Central memory CD8-positive, alpha-beta T cell (primary cell): ENCODE results near the gene INPP5D.

ENCODE experiments used
- ATAC-seq: fragments of 150-1000 bp; cut with Tn5 transposase; replicated peaks from 2 replicates; pipeline ENCODE4 v1.10.0; 2022; ENCODE audit warnings: mild to moderate bottlenecking, moderate FRiP score, moderate number of reproducible peaks; ENCODE audit not compliant: poor library complexity, severe bottlenecking; ENCODE audit errors: extremely low read depth
- DNase-seq, 2 donors: peaks; one replicate each; pipeline ENCODE4 v3.0.0; 2021; ENCODE audit warnings: low spot score in 2 of 2
- H3K27ac Mint-ChIP-seq: one replicate; pipeline ENCODE4 v1.8.0; 2022; ENCODE audit warnings: low read depth, mild to moderate bottlenecking, moderate library complexity, mixed read lengths
- H3K27me3 Mint-ChIP-seq: one replicate; pipeline ENCODE4 v1.8.0; 2022; ENCODE audit warnings: mixed read lengths
- H3K36me3 Mint-ChIP-seq: one replicate; pipeline ENCODE4 v1.8.0; 2022; ENCODE audit warnings: mild to moderate bottlenecking, moderate library complexity, mixed read lengths; ENCODE audit not compliant: insufficient read depth
- H3K4me1 Mint-ChIP-seq: one replicate; pipeline ENCODE4 v1.8.0; 2022; ENCODE audit warnings: mixed read lengths
- H3K4me3 Mint-ChIP-seq: one replicate; pipeline ENCODE4 v1.8.0; 2022; ENCODE audit warnings: mild to moderate bottlenecking, moderate library complexity, mixed read lengths
- H3K9me3 Mint-ChIP-seq: one replicate; pipeline ENCODE4 v1.8.0; 2022; ENCODE audit warnings: mixed read lengths

The INPP5D gene

DNA sequence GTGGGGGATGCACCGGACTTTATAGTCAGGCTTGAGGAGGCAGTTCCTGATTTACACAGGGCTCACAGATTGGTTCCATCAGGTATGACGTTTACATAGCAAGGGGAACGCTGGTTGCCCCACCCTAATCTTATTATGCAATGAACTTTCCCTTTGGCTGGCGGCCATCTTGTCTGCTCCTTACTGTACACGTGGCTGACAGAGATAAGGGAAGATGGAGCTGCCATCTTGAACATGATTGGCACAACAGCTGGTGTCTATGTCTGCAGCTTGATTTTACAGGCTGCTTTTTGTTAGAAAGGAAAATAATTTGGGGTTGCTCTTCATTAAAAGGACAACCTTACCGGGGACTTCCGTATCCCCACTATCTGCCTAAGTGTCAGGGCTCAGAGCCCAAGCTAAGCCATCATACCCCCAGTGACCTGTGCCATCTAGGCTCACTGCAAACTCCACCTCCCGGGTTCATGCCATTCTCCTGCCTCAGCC, 157.8 kb downstream of the INPP5D start:
- Mint-ChIP-seq H3K27me3 (no peaks in the 10 kb centered on the region), H3K27ac (no peak overlapping the region), H3K4me1 (no peaks in the 10 kb centered on the region), H3K36me3 (peaks cover 4% of the 10 kb centered on the region), H3K9me3 (no peaks in the 10 kb centered on the region), H3K4me3 (no peak overlapping the region)
- ATAC-seq (no peak), DNase-seq (no peak)

DNA sequence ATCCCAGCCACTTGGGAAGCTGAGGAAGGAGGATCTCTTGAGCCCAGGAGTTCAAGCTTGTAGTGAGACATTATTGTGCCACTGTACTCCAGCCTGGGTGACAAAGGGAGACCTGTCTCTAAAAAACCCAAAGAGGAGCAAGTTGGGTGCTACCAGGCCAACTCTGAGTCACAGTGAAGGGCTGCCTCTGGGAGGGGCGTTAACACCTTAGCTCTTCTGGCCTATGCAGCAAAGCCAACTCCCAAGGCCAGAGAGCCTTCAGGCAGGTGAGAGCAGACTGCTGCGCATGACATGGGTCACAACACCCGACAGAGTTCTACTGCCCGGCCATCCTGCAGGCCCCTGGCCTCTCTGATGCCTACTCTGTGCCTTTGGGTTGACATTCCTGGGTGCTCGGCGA, 158.7 kb downstream of the INPP5D start:
- Mint-ChIP-seq H3K27me3 (no peaks in the 10 kb centered on the region), H3K27ac (no peak overlapping the region), H3K4me1 (no peaks in the 10 kb centered on the region), H3K4me3 (no peak overlapping the region), H3K9me3 (no peaks in the 10 kb centered on the region), H3K36me3 (no peaks in the 10 kb centered on the region)
- ATAC-seq (no peak), DNase-seq (no peak)

DNA sequence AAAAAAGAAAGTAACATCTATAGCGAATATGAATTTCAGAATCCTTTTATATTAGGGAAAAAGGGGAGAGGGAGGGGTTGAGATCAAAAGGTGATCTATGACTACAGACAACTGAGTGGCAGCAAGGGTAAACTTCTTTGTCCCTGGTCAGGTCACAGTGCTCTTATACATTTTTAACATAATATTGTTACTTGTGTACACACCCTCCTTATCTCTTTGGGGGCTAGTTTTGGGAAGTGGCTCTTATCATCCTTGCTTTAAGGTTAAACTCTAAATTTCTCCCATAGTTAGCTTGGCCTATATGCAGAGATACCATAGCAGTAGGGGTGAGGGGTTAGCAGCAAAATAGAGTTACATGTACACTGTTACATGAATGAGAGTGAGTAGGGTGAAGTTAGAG, 159.7 kb downstream of the INPP5D start:
- Mint-ChIP-seq H3K27ac (no peak overlapping the region), H3K9me3 (no peaks in the 10 kb centered on the region), H3K27me3 (no peaks in the 10 kb centered on the region), H3K36me3 (no peaks in the 10 kb centered on the region), H3K4me3 (no peak overlapping the region), H3K4me1 (no peaks in the 10 kb centered on the region)
- ATAC-seq (no peak), DNase-seq (no peak)

DNA sequence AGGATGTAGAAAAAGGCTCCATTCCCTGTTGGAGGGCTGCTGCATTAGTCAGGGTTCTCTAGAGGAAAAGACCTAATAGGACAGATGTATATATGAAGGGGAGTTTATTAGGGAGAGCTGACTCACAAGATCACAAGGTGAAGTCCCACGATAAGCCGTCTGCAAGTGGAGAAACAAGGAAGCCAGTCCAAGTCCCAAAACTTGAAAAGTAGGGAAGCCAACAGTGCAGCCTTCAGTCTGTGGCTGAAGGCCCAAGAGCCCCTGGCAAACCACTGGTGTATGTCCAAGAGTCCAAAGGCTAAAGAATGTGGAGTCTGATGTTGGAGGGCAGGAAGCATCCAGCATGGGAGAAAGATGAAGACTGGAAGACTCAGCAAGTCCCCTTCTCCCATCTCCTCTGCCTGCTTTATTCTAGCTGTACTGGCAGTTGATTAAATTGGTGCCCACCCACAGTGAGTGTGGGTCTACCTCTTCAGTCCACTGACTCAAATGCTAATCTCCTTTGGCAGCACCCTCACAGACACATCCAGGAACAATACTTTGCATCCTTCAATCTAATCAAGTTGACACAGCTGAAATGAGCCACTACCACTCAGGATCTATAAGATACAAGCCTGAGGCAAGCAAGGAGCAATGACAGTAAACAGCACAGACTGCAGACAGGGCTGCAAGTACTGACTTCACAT, 161.4 kb downstream of the INPP5D start:
- H3K9me3 Mint-ChIP-seq = no peaks in the 10 kb centered on the region
- H3K4me3 Mint-ChIP-seq = no peak overlapping the region
- ATAC-seq (no peak), DNase-seq (no peak)
- H3K4me1 Mint-ChIP-seq = no peaks in the 10 kb centered on the region
- no peaks in the 10 kb centered on the region for H3K27me3 Mint-ChIP-seq
- no peak overlapping the region for H3K27ac Mint-ChIP-seq
- H3K36me3 Mint-ChIP-seq = peaks cover 3% of the 10 kb centered on the region

DNA sequence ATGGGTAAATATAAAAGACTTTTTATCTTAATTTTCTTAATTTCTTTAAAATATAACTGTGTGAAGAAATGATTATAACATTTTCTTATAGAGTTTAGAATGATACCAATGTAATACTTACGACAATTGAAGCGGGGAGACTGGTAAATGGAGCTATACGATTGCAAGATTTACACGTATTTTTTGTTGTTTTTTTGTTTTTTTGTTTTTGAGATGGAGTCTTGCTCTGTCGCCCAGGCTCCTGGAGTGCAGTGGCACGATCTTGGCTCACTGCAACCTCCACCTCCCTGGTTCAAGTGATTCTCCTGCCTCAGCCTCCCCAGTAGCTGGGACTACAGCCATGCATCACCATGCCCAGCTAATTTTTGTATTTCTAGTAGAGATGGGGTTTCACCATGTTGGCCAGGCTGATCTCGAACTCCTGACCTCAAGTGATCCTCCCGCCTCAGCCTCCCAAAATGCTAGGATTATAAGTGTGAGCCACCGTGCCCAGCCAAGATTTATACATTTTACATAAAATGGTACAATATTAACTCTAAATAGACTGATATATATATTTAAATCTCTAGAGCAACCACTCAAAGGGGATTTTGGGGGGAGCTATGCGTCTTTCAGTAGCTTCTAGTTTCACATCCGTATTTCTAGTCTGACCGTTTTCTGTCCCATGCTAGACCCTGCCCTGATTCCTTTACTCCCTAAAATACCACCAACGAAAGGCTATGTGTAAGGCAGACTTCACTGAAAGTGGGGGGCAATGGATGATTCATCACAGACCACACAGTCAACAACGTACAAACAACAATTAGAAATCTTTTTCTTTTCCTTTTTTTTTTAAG, 163.1 kb downstream of the INPP5D start:
- Mint-ChIP-seq H3K9me3 (no peaks in the 10 kb centered on the region), H3K4me3 (no peak overlapping the region), H3K36me3 (peaks cover 6% of the 10 kb centered on the region), H3K4me1 (no peaks in the 10 kb centered on the region), H3K27me3 (no peaks in the 10 kb centered on the region), H3K27ac (no peak overlapping the region)
- ATAC-seq (no peak), DNase-seq (no peak)

DNA sequence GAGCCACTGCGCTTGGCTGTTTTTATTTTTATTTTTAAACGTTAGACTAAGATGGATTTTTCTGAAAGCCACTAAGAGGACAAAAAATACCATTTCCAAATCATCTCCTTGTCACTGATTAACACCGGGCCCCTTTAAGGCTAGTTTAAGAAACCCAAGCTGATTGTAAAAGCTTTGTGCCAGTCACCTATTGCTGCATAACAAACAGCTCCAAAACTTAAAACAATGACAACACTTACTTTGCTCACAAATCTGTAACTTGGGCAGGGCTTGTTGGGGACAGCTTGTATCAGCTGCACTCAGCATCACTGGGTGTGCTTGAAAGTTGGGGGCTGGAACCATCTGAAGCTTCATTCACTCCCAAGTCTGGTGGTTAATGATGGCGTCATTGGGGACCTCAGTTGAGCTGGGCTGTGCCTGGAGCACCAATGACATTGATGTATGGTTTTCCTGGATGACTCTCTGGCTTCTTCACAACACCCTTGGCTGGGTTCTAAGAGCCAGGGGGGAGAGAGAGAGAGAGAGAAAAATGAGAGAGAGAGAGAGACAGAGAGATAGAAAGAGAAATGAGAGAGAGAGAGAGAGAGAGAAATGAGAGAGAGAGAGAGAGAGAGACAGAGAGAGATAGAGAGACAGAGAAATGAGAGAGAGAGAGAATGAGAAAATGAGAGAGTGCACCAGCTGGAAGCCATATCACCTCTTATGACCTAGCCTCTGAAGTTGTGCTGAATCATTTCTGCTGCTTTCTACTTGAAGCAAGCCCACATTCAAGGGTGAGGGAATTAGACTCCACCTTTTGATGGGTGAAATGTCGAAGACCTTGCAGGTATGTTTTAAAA, 165.3 kb downstream of the INPP5D start:
- H3K27ac Mint-ChIP-seq = peak overlapping the region; percentile 5
- H3K4me3 Mint-ChIP-seq = no peak overlapping the region
- DNase-seq (no peak), ATAC-seq (no peak)
- no peaks in the 10 kb centered on the region for H3K4me1 Mint-ChIP-seq
- no peaks in the 10 kb centered on the region for H3K27me3 Mint-ChIP-seq
- H3K9me3 Mint-ChIP-seq = no peaks in the 10 kb centered on the region
- peaks cover 9% of the 10 kb centered on the region for H3K36me3 Mint-ChIP-seq

DNA sequence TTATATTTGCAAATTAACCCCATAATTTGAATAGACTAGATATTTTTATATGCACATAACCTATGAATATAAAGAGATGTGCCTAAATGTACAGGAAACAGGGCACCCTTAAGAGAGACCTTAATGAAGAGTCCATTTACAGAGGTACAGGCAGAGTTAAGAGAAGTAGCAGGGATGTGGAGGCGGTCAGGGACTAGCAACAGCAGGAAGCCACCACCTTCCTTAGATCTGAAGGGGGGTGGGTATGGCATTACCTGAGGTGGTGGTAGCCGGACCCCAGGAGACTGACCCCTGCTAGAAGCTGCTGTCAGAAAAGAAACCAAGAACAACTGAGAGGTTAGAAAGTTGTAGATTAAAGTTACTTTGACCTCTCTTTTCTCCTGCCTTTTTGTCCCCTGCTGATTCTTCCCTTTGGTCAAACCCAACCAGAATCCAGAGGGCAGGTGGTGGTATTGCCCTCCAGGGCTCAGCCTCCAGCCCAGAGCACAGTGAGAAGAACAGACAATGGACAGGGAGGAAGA, 166.4 kb downstream of the INPP5D start:
- Mint-ChIP-seq H3K4me1 (peaks cover 6% of the 10 kb centered on the region), H3K27ac (no peak overlapping the region), H3K36me3 (peaks cover 10% of the 10 kb centered on the region), H3K27me3 (no peaks in the 10 kb centered on the region), H3K4me3 (no peak overlapping the region), H3K9me3 (no peaks in the 10 kb centered on the region)
- DNase-seq (no peak), ATAC-seq (no peak)

DNA sequence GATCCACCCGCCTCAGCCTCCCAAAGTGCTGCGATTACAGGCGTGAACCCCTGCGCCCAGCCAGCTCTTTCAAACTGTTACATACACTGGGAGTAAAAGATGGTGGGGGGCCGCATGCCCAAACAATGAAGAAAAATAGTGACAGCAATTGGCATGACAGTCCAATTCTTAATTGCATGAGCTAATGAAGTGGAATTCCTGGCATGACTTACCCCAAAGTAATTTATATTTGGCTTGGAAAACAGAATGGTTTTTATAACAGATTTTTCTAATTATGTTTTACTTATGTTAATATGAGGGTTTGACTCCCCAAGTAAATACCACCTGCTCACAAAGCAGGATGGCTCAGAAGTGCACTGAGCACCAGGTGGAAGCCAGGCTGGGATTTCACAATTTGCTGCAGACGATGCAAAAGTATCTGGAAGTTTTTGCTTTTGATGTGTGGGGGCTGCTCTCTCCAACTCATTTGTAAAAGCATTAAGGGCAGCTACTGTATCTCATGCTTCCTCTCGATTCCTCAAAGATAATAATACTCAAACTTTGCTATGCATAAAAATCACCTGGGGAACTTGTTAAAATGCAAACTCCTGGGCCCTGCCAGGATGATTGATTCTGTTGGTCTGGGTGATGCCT, 167.3 kb downstream of the INPP5D start:
- DNase-seq (no peak), ATAC-seq (no peak)
- peaks cover 10% of the 10 kb centered on the region for H3K4me1 Mint-ChIP-seq
- peaks cover 10% of the 10 kb centered on the region for H3K36me3 Mint-ChIP-seq
- no peak overlapping the region for H3K27ac Mint-ChIP-seq
- no peak overlapping the region for H3K4me3 Mint-ChIP-seq
- H3K27me3 Mint-ChIP-seq = no peaks in the 10 kb centered on the region
- H3K9me3 Mint-ChIP-seq = no peaks in the 10 kb centered on the region

DNA sequence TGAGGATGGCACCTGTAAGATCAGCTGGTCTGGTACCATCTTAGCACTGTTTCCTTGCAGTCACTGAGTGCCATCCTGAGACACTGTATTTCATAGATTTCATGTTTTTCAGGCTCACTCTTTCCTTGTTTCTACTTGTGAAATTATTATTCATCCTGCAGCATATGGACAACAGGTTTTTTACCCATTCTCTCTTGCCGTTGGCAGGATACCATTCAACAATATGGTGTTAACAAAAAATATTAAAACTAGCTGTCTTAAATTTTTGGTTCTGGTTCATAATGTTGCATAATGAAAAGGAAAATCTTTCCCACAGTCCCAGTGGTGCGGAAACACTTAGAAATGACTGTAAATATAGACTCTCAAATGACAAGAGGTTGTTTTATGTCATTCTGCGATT, 168.2 kb downstream of the INPP5D start:
- no peaks in the 10 kb centered on the region for H3K27me3 Mint-ChIP-seq
- no peak overlapping the region for H3K27ac Mint-ChIP-seq
- H3K4me3 Mint-ChIP-seq = no peak overlapping the region
- ATAC-seq = no peak
- H3K9me3 Mint-ChIP-seq = no peaks in the 10 kb centered on the region
- no peak for DNase-seq
- peaks cover 10% of the 10 kb centered on the region for H3K36me3 Mint-ChIP-seq
- peaks cover 11% of the 10 kb centered on the region for H3K4me1 Mint-ChIP-seq

DNA sequence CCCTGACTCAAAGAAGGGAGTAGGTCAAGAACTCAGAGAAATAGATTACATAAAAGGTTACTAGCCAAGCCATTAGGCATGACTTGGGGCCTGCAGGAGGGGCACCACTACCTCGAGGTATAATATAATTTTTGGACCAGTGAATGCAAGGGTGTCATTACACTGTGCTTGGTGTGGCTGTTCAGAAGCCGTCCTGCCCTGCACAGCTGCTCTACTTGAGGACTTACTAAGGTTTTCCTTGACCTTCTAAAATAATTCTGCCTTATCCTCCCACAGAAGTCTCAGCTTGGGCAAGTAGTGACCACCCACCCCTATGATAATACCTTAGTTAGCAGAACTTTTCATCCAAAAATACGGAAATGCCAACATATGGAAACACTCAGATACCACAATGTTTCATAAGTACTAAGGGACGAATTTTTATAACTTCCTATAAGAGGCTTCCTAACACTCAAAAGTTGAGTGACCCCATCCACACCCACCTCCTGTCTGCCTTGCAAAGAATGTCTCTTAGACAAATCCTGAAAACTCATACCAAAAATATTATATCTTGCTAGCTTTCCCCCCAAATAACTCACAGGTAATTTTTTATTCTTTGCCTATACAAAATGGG, 173.6 kb downstream of the INPP5D start:
- ATAC-seq = no peak
- H3K27ac Mint-ChIP-seq = peak overlapping the region; percentile 29

DNA sequence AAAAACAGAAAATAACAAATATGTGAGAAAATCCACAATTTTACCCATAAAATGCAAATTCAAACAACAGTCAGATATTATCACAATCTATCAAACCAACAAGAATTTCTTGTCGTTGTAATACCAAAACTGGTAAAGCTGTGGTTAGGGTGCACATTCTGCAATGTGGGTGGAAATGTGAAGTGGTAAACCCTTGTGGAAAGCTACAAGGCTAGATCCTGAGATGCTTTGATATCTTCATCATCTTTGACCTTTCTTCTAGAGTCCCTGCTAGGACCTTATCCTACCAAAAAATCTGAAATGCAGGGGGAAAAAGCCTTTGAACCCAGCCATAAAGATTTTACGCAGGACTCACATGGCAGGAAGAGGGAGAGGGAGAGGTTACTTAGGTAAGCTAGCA, 174.1 kb downstream of the INPP5D start:
- Mint-ChIP-seq H3K4me3 (peak overlapping the region; percentile 36), H3K27ac (peak overlapping the region; percentile 29), H3K36me3 (peaks cover 7% of the 10 kb centered on the region), H3K4me1 (peaks cover 44% of the 10 kb centered on the region), H3K27me3 (no peaks in the 10 kb centered on the region), H3K9me3 (no peaks in the 10 kb centered on the region)
- ATAC-seq = peak; percentile 53
- DNase-seq = no peak

More for the DNA sequence above, 173.6 kb downstream of the INPP5D start:
- DNase-seq = no peak
- Mint-ChIP-seq H3K9me3 (no peaks in the 10 kb centered on the region), H3K36me3 (peaks cover 4% of the 10 kb centered on the region), H3K4me1 (peaks cover 39% of the 10 kb centered on the region), H3K4me3 (peak overlapping the region; percentile 36), H3K27me3 (no peaks in the 10 kb centered on the region)

DNA sequence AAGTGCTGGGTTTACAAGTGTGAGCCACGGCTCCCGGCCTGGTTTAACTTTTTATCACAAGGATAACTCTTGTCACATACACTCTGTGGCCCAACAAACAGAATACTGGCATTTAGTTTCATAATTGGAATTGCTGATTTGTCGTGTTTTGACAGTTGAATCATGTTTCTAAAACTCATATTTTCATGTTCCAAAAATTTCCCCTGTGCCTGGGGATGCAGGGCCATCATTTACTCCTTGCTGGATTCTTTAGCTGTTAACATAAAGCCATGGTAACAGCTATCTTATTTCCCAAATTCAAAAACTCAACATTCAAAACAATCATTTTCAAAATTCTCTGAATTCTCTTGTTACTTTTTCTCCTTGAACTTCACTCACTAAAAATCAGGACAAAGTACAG, 174.9 kb downstream of the INPP5D start:
- Mint-ChIP-seq H3K4me1 (peaks cover 51% of the 10 kb centered on the region), H3K4me3 (no peak overlapping the region), H3K9me3 (no peaks in the 10 kb centered on the region), H3K27ac (no peak overlapping the region), H3K27me3 (no peaks in the 10 kb centered on the region), H3K36me3 (peaks cover 8% of the 10 kb centered on the region)
- DNase-seq (no peak), ATAC-seq (no peak)
